HG03520 (cell line): Measurements from ENCODE around the gene CCDC91.
"Not testable (repeated sequence)": the region's sequence is repeated elsewhere in the genome, so short reads cannot be mapped to it uniquely, and the experiment has no call there.

Source experiments
- ATAC-seq: cut with Tn5 transposase; IDR thresholded peaks from one replicate; pipeline ENCODE4 v1.9.1; 2021; ENCODE audit warnings: mild to moderate bottlenecking, moderate library complexity; ENCODE audit not compliant: unreplicated experiment

The CCDC91 gene

GRCh38 chr12:28180786-28181185 lies 9.5 kb upstream of the CCDC91 start:
- ATAC-seq = no peak

GRCh38 chr12:28184375-28184774 lies 5.9 kb upstream of the CCDC91 start:
- ATAC-seq = no peak

GRCh38 chr12:28186500-28186899 lies 3.8 kb upstream of the CCDC91 start:
- ATAC-seq = no peak

- ATAC-seq = no peak
Measured at GRCh38 chr12:28189784-28190320, 404 bp upstream of the CCDC91 start.

- peak; percentile 4 for ATAC-seq
Measured at GRCh38 chr12:28191051-28192048, 1.1 kb downstream of the CCDC91 start.

- no peak for ATAC-seq
Measured at GRCh38 chr12:28192125-28192524, 1.9 kb downstream of the CCDC91 start.

GRCh38 chr12:28194621-28195020 lies 4.4 kb downstream of the CCDC91 start:
- ATAC-seq = not testable (repeated sequence)

GRCh38 chr12:28201136-28201535 lies 10.9 kb downstream of the CCDC91 start:
- not testable (repeated sequence) for ATAC-seq

GRCh38 chr12:28202374-28203130 lies 12.3 kb downstream of the CCDC91 start:
- ATAC-seq = no peak

- ATAC-seq = no peak
Measured at GRCh38 chr12:28209782-28210181, 19.5 kb downstream of the CCDC91 start.

- ATAC-seq = no peak
Measured at GRCh38 chr12:28212182-28212581, 21.9 kb downstream of the CCDC91 start.

- ATAC-seq = no peak
Measured at GRCh38 chr12:28215021-28215420, 24.8 kb downstream of the CCDC91 start.

- no peak for ATAC-seq
Measured at GRCh38 chr12:28216016-28216415, 25.8 kb downstream of the CCDC91 start.

- ATAC-seq = no peak
Measured at GRCh38 chr12:28217805-28218204, 27.5 kb downstream of the CCDC91 start.

GRCh38 chr12:28218875-28219274 lies 28.6 kb downstream of the CCDC91 start:
- ATAC-seq = no peak

GRCh38 chr12:28219827-28220226 lies 29.6 kb downstream of the CCDC91 start:
- ATAC-seq = no peak

GRCh38 chr12:28222081-28222700 lies 31.9 kb downstream of the CCDC91 start:
- ATAC-seq = no peak

GRCh38 chr12:28223025-28223554 lies 32.8 kb downstream of the CCDC91 start:
- ATAC-seq = peak; percentile 97

GRCh38 chr12:28223858-28224257 lies 33.6 kb downstream of the CCDC91 start:
- no peak for ATAC-seq

GRCh38 chr12:28226705-28227104 lies 36.4 kb downstream of the CCDC91 start:
- ATAC-seq = no peak

- ATAC-seq = no peak
Measured at GRCh38 chr12:28227251-28227650, 37.0 kb downstream of the CCDC91 start.
